ENCODE data around the gene CEACAM19.

GRCh38 chr19:44637390-44637764, 33.9 kb upstream of the CEACAM19 start:
- TF ChIP-seq CTCF (IDR thresholded peaks at IDR 0.05) (no peak), POLR2A (IDR thresholded peaks at IDR 0.05) (no peak)

Data from heart left ventricle (tissue), 13 donors.